ENCODE data around the gene NECTIN2.

GRCh38 chr19:44900328-44901244 lies 54.5 kb downstream of the NECTIN2 start:
- TF ChIP-seq CTCF (conservative IDR thresholded peaks at IDR 0.05; ENCODE audit: low read depth, low read length) (no peak), EZH2 (IDR thresholded peaks at IDR 0.05; ENCODE audit: borderline replicate concordance, low read depth, low read length, poor library complexity, severe bottlenecking) (no peak)

Measured in A673 (cell line).